GM12872 (cell line): ENCODE data around the gene ZNF837.

ENCODE experiments used
- TF ChIP-seq, protein P1 (sequence below): IDR thresholded peaks from 3 replicates; pipeline ENCODE4 v1.5.1; 2011; ENCODE audit warnings: low read depth, mild to moderate bottlenecking, low read length, moderate library complexity; ENCODE audit not compliant: insufficient read depth

ZNF837 gene

DNA sequence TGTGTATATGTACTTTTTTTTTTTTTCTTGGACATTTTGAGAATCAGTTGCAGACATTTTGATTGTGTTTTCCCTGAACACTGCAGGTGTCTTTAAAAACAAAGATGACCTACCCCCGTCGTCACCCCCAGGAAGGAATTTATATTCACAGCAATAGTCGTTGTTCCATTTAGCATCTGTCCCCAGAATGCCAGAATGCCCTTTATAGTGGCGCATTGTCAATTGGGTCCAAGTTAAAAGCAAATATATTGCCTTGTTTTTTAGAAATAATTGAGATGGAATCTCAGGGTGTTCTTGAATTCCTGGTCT, 12.8 kb upstream of the ZNF837 start:
- TF ChIP-seq, protein P1, sequence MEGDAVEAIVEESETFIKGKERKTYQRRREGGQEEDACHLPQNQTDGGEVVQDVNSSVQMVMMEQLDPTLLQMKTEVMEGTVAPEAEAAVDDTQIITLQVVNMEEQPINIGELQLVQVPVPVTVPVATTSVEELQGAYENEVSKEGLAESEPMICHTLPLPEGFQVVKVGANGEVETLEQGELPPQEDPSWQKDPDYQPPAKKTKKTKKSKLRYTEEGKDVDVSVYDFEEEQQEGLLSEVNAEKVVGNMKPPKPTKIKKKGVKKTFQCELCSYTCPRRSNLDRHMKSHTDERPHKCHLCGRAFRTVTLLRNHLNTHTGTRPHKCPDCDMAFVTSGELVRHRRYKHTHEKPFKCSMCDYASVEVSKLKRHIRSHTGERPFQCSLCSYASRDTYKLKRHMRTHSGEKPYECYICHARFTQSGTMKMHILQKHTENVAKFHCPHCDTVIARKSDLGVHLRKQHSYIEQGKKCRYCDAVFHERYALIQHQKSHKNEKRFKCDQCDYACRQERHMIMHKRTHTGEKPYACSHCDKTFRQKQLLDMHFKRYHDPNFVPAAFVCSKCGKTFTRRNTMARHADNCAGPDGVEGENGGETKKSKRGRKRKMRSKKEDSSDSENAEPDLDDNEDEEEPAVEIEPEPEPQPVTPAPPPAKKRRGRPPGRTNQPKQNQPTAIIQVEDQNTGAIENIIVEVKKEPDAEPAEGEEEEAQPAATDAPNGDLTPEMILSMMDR, result no peak

GRCh38 chr19:58392945-58393724, 12.3 kb upstream of the ZNF837 start:
- TF ChIP-seq, protein P1, result no peak

GRCh38 chr19:58388175-58388526, 7.3 kb upstream of the ZNF837 start:
- TF ChIP-seq, protein P1, result no peak

- TF ChIP-seq, protein P1, result no peak
Observed at GRCh38 chr19:58387338-58388174, 6.7 kb upstream of the ZNF837 start.

GRCh38 chr19:58386576-58387337, 5.9 kb upstream of the ZNF837 start, which contains the start of gene RPS5:
TSS of gene RPS5 (plus strand) at chr19:58387269. CDS start at chr19:58388138, 869 bp downstream.
- TF ChIP-seq, protein P1, result no peak

DNA sequence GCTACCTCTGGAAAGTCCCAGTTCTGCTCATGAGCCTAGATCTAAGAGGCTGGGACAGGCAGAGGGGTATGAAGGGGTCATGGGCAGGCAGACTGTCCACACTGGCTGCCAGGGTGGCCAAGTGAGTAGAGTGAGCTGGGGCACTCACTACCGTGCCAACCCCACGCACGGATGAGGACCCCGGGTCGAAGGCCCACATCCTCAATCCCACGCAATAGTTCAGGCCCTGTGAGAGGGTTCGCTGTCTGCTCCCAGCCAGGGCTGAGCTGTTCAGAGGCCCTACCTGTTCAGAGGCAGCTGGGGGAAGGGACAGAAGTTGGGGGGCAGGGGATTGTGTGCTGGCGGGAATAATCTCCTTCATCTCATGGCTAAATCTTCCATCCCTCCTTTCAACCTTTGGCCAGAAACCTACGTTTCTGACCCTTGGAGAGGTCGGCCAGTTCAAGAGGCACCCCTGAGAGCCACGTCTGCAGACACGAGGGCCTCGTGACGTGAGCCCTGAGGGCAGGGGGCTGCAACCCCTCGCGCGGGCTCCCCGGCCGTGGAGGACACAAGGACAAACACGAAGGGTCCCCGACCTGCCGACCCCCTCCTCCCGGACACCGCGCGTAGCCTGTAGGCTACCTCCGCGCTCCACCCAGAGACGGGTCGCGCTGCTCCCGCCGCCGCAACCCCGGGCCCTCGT, 5.2 kb upstream of the ZNF837 start:
- TF ChIP-seq, protein P1, result no peak
